ENCODE measurements around the gene USH2A.

The USH2A gene

DNA sequence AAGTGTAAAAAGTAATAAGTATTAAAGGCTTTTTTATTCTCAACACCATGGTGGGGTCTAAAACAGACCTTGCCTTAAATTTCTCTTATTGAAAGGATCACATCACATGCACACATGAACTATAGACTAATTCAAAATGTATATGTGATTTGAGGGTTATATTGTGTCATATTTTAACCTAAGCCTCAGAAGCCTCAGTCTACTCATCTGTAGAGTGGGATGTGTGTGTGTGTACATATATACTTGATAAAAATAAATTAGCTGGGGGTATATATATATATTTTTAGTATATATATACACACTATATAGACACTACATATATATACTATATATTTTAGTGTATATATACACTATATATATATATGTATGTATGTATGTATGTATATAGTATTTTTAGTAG is 797.3 kb downstream of the USH2A start:
- DNase-seq, result no peak

DNA sequence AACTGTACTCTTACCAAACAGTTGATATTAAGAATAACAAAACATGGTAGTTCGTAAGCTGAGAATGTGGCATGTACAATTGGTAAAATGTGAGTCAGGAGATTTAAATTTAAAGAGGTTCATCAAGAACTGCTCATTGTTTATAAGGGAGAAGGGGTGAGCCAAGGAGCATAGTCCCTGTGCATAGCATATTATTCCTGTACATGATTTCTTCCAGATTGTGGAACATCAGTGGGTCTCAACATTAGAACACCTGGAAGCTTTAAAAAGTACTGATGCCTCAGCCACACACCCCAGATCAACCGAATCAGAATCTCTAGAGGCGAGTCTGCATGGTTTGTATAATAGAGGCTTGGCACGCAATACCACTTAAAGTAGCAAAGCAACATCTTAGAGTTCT is 800.1 kb downstream of the USH2A start:
- no peak for DNase-seq

DNA sequence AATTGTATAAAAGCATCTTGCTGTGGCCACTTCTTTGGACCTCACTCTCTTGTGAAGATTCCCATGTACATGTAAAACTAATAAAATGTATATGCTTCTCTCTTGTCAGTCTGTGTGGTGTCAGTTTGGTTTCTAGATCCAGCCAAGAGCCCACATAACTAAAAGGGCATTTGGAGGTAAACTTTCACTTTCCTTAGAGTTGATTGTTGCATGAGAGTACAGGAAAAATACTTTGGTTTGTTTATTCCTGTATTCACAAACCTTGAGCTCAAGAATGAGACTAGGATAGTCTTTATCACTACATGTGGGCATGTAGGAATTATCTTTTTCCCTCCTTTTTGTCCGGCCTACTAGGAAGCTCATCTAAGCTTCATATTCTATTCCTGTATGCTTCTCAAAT is 805.3 kb downstream of the USH2A start:
- no peak for DNase-seq

DNA sequence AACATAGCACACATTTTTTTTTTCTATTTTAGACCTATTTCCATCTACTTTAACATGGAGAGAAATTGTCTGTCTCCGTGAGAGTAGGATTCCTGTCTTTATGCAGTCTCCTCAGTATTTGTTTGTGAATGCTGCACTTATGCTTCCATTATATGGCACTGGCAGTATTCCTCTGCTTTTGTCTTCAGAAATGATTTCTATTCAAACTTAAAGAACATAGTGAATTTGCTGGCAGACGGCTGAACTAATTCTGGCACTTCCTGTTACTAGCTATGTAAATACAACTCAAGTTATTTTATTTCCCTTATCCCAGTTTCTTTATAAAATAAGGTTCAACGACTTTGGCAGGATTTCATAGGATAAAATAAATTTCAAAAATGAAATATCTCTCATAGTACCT is 810.9 kb downstream of the USH2A start:
- DNase-seq, result no peak

DNA sequence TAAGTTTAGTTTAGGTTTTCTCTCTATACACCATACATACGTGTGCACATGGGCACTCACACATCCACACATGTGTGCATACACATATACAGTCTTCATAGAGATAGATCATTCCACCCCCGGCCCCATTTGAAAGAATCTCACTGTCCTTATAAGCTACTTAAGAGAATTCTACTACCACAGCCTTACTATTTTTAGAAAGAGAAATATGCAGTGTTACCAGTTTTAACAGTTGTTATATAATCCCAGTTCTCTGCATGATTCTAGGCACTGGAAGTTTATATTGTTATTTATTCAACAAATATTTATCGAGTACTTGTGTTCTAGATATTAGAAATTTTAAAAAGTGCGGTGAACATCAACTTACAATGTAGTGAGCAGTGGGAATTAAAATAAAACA is 814.6 kb downstream of the USH2A start:
- no peak for DNase-seq

DNA sequence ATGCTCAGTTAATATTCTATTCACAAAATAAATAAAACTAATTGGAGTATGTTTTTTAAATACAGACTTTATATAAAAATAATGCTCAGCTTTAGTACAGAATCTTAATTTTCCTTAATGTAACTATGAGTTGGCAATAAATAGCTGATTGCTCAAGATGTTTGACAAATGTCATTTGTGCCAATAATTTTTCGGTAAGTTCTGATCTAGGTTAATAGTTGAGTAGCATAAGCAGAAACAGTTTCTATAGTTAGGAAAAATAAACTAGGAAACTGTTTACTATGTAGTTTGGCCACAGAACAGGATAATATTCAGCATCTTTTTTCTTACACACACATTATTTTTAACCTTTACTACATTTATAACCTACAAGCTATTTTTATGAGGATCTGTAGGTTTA is 815.8 kb downstream of the USH2A start:
- no peak for DNase-seq

GRCh38 chr1:215606564-215607168 is 816.6 kb downstream of the USH2A start:
- DNase-seq, result no peak

DNA sequence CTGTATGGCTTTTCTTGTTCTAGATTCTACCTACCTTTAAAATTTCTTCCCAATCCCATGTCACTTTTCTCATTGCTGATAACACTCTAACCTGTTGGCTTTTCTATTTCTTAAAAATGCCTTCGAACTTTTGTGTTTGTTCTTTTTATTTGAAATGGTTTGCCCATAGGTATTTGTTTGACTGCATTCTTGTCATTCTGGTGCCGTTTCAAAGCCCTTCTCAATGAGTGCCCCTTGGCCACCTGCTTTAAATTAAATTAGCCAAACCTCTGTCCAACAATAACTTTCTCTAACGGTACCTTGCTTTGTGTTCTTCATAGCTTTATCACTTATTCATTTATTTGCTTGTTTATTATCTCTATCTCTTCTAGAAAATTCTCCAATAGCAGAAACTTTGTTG is 817.2 kb downstream of the USH2A start:
- DNase-seq, result no peak

DNA sequence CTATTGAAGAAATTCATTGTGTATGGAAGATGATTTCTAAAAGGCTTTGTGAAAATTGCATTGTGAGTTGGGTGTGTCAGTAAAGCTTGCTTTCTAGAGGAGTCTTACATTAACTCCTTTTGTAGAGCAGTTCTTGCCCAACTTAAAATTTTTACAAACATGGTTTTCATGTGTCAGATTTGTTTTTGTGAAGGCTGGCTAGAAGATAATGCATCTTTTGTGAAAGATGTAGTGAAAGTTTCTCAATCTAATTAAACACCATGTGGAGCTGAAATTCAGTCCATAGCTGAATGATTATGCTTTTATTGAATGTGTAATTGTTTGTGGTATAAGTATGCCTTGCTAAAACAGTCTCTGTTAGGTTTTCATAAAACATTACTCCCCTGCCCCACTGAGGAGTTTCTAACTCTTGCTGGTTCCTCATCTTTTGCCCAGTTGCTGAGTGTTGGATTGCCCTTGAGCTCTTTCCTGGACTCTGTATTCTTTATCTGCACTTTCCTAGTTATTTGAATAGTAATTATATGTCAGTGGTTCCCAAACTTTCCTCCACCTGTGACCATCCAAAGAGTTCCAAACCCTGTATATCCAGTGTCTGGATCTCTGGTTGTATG is 818.1 kb downstream of the USH2A start:
- DNase-seq, result no peak

- no peak for DNase-seq
Observed at GRCh38 chr1:215603319-215603718, 819.9 kb downstream of the USH2A start.

DNA sequence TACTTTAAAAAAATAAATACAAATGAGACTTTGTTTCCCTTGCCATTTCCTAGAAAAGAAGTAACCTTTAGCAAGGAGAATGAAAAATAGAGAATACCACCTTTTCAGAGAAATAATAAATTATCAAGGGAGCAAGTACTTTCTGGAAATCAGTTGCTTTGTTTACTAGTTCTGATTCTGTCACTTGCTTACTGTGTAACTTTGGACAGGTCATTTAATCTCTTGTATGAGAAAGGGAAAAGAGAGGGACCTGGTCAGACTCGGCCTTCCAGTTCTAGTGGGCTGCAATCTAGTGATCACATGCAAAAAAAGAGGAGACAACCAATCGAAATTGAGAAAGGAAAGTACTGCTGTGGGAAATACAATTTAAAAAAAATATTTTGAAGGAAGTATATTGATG is 822.0 kb downstream of the USH2A start:
- DNase-seq, result no peak

DNA sequence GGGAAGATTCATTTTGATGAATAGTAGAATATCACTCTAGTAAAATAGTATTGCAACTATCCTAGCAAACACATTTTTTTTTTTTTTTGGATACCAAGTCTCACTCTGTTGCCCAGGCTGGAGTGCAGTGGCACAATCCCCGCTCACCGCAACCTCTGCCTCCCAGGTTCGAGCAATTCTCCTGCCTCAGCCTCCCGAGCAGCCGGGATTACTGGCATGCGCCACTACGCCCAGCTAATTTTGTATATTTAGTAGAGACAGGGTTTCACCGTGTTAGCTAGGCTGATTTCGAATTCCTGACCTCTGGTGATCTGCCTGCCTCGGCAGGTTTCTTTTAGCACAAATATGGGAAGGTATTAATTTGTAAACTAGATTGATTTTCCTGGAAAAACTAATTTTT is 822.4 kb downstream of the USH2A start:
- DNase-seq, result no peak

DNA sequence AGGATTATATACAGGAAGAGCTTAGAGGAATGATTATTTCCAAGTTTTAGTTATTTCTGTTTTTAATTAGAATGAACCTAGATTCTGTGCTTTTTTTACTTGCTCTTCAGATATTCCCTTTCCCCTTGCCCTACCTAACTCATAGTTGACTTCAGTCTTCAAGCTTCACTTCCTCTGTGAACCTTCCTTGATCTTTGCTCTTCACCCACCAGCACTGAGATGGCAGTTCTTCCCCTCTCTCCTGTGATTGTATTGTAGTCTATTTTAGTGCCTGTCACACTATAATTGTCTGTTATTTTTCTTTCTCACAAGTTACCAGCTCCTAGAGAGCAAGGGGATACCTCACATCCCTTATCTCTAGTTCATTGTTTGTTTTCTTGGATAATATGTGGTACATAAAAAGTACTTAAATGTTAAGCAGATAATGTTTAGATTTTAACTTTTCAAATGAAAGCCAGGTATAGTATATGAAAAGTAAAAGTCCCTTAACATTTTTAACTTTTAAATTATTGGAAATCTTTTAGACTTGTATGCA is 822.9 kb downstream of the USH2A start:
- DNase-seq, result no peak

GRCh38 chr1:215599418-215600074 is 823.7 kb downstream of the USH2A start:
- DNase-seq, result peak; percentile 4

DNA sequence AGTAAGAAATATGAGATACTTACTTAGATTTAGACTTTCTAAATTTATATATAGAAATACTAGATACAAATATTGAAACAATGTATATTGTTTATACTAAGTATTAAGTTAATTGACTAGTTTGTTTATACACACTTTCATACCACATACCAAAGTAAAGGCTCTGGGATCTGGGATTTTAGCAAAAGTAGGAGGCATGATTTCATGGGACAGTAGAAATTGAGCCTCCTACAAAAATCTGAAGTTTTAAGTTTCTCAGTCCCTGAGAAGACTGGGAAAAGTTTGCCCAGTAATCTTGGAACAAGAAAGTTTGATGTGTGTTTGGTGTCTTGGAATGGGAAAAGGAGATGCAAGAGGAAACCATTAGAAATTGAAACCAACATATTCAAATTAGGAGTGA is 825.3 kb downstream of the USH2A start:
- DNase-seq, result no peak

GRCh38 chr1:215595231-215595630 is 828.0 kb downstream of the USH2A start:
- no peak for DNase-seq

DNA sequence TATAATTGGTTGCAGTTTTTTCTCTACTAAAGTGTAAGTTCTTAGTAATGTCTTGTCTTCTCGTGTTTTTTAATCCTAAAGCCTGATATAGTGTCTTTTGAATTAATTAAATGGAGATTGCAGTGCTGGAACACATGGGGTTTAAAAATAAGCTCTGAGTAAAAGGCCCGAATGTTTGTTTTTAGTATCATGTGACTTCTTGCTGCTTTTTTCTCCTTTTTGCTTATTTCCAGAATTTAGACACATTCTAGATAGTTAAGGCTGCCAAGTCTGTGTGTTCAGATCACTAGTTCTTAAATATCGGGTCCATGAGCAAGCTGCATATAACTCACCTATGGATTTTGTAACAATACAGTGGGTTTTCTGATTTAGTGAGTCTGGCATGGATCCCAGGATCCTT is 828.6 kb downstream of the USH2A start:
- DNase-seq, result no peak

DNA sequence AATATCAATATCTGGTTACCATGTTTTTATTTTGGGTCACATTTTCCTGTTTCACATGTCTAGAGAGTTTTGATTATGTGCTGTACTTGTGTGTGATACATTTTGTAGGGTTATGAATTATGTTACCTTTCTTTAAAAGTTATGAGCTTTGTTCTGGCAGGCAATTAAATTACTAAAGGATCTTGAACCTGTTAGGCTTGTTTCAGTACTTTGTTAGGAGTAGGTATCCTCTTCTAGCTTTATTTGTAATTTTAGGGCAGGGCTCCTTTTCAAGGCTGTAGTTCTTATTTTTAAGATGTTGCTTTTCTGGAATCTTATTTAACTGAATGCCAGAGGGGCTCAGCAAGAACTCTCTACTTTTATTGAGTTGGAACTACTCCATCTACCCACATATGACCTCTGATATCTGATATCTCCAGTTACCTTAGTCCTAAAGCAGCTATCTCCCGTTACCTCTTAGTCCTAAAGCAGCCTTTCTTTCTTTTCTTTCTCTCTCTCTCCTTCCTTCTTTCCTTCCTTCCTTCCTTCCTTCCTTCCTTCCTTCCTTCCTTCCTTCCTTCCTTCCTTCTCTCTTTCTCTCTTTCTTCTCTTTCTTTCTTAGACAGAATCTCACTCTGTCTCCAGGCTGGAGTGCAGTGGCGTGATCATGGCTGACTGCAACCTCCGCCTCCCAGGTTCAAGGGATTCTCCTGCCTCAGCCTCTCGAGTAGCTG is 832.3 kb downstream of the USH2A start:
- DNase-seq, result no peak

DNA sequence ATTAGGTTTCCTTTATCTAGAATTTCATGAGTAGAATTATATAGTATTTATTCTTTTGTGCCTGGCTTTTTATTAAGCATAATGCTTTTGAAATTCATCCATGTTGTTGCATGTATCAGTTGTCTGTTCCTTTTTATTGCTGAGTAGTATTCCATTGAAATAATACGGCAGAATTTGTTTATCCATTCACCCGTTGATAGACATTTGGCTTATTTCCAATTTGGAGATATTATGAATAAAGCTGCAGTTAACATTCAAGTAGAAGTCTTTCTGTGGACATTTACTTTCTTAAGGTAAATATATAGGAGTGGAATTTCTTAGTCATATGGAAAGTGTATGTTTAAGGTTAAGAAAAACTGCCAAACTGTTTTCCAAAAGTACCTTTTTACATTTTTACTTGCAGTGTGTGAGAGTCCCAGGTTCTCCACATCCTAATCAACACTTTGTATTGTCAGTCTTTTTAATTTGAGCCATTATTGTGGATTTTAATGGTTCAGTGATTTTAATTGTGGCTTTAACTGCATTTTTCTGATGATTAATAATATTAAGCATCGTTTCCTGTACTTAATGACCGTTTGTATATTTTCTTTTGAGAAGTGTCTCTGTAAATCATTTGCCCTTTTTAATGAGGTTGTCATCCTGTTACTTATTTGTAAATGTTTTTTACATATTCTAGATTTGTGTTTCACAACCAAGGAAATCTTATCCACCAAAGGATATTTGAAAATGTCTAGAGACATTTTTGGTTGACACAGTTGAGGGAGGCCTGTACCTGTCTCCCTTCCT is 833.4 kb downstream of the USH2A start:
- no peak for DNase-seq

DNA sequence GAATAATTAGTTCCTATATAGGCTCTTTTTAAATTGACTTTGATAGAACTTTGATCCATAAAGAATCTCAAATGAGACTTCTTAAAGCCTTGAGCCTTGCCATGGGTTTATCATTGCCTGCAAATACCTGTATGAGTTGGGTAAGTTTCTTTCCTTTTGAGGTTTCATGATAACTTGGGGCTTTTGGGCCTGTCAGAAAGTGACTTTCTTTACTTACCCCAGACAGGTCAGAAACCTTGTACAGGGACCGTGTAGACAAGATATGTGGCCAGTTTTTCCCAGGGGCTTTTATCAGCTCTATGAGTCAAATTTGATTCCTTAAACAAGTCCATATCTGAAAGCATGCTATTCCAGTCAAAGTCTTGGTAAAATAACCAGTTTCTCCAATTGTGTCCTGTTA is 838.9 kb downstream of the USH2A start:
- DNase-seq, result no peak

GRCh38 chr1:215583185-215583749 is 840.0 kb downstream of the USH2A start:
- DNase-seq, result no peak

- no peak for DNase-seq
Observed at GRCh38 chr1:215581896-215582295, 841.4 kb downstream of the USH2A start.

All from NCI-H146 (cell line).